Placental epithelial cell (primary cell): Measurements from ENCODE around the gene OPA1. TPM values are rescaled to one million over a fixed set of nuclear protein-coding genes. Genes with fewer than 3 reads are reported as not detected.

Experiments
- small RNA-seq: library from RNA; depleted of rRNA; stranded (forward); fragments of <200 nt; gene quantifications from one replicate; pipeline ENCODE3, GENCODE V24; 2012
- total RNA-seq: library from RNA; depleted of rRNA; stranded (reverse); fragments of >200 nt; gene quantifications from 2 replicates; pipeline ENCODE4 v1.2.3, GENCODE V29; 2012

The OPA1 gene, protein sequence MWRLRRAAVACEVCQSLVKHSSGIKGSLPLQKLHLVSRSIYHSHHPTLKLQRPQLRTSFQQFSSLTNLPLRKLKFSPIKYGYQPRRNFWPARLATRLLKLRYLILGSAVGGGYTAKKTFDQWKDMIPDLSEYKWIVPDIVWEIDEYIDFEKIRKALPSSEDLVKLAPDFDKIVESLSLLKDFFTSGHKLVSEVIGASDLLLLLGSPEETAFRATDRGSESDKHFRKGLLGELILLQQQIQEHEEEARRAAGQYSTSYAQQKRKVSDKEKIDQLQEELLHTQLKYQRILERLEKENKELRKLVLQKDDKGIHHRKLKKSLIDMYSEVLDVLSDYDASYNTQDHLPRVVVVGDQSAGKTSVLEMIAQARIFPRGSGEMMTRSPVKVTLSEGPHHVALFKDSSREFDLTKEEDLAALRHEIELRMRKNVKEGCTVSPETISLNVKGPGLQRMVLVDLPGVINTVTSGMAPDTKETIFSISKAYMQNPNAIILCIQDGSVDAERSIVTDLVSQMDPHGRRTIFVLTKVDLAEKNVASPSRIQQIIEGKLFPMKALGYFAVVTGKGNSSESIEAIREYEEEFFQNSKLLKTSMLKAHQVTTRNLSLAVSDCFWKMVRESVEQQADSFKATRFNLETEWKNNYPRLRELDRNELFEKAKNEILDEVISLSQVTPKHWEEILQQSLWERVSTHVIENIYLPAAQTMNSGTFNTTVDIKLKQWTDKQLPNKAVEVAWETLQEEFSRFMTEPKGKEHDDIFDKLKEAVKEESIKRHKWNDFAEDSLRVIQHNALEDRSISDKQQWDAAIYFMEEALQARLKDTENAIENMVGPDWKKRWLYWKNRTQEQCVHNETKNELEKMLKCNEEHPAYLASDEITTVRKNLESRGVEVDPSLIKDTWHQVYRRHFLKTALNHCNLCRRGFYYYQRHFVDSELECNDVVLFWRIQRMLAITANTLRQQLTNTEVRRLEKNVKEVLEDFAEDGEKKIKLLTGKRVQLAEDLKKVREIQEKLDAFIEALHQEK
- total RNA-seq: 46.7 and 54.0 TPM in 2 replicates

DNA sequence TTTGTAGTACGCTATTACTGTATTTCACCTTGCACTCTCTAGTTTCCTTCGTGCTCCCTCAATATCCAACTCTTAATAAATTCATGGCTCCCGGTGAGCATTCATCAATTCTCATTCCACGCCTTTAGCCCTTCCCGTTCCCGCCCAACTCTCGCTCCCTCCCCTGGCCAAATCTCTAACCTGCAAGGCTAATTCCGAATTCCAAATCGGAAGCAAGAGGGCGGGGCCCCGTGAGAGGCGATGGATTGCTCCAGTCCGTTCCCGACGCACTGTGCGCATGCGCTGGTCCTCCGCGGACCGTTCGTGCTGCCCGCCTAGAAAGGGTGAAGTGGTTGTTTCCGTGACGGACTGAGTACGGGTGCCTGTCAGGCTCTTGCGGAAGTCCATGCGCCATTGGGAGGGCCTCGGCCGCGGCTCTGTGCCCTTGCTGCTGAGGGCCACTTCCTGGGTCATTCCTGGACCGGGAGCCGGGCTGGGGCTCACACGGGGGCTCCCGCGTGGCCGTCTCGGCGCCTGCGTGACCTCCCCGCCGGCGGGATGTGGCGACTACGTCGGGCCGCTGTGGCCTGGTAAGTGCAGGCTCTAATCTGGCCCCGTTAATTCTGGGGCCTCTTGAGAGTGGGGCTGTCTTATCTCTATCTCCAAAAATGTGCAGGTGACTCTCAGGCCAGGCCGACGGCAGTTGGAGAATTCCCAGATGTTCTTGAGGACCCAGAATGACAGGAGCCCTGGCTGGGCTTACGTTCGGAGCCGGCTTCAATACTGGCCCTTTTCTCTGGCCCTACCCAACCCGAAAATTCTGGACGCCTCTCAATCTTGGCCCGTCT is at the start of gene OPA1:
TSS of gene OPA1 (plus strand) at position 368 of the 827 bp plus-strand sequence. CDS start at position 538, 170 bp downstream.

GRCh38 chr3:193554811-193555210 is 38.2 kb upstream of the OPA1 start, which contains the start of gene ATP13A4:
TSS of gene ATP13A4 (minus strand) at chr3:193554895. CDS start at chr3:193554799, 96 bp downstream.

Small RNAs within 50 kb of the gene (small RNA-seq; reads per million reads assigned to genes)
- gene RF00019 (not detected), gene RN7SL447P (not detected)

Other genes starting within 250 kb of the OPA1 start
- not detected in 2 replicates for gene ATP13A5, start 214.5 kb upstream of the OPA1 start, total RNA-seq
- 2.4 and 5.4 TPM in 2 replicates for gene ATP13A4, start 38.3 kb upstream of the OPA1 start, total RNA-seq